OCI-LY1 (cell line): ENCODE results near the gene AAK1.

ENCODE experiments used
- CTCF ChIP-seq: fragments of 200-600 bp; sonication (generic), shearing (Covaris generic); IDR thresholded peaks from 2 replicates; pipeline ENCODE4 v1.5.1; 2017; ENCODE audit warnings: mild to moderate bottlenecking, antibody characterized with exemption, low read length, moderate library complexity, mixed read lengths
- EZH2 ChIP-seq: fragments of 200-600 bp; sonication (generic), shearing (Covaris generic); IDR thresholded peaks from 2 replicates; pipeline ENCODE4 v1.8.0; 2017; ENCODE audit warnings: borderline replicate concordance, mixed run types, mild to moderate bottlenecking, antibody characterized with exemption, low read length, moderate library complexity, mixed read lengths

GRCh38 chr2:69603146-69603743 is 40.3 kb downstream of the AAK1 start:
- TF ChIP-seq EZH2 (no peak), CTCF (no peak)
